Measurements from ENCODE around the gene CACNA2D3.

DNA sequence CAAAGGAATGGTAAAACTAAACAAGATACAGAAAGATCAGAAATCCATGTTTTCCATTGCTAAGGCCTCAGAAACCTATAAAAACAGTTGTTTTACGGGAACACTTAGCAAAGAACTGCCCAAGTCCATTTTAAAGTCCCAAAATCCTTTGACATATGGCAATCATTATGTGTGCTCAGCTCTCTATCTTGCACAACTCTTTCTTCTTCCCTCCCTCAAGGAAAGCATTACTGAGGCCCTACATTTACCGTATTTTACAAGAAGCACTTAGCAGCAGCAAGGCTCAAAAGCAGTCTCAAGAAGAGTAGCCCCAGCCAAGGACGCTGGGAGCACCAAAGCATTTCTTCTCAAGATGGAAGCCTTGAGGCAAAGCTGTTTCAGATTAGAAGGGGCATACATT, 975.1 kb downstream of the CACNA2D3 start:
- no peak for TF ChIP-seq FOXM1 (IDR thresholded peaks at IDR 0.05; ENCODE audit: borderline replicate concordance)
- TF ChIP-seq, protein P1, sequence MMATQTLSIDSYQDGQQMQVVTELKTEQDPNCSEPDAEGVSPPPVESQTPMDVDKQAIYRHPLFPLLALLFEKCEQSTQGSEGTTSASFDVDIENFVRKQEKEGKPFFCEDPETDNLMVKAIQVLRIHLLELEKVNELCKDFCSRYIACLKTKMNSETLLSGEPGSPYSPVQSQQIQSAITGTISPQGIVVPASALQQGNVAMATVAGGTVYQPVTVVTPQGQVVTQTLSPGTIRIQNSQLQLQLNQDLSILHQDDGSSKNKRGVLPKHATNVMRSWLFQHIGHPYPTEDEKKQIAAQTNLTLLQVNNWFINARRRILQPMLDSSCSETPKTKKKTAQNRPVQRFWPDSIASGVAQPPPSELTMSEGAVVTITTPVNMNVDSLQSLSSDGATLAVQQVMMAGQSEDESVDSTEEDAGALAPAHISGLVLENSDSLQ (IDR thresholded peaks at IDR 0.05): no peak
- TF ChIP-seq ZNF384 (IDR thresholded peaks at IDR 0.05): no peak
- no peak for TF ChIP-seq SP1 (IDR thresholded peaks at IDR 0.05)
- no peak for TF ChIP-seq ELF4 (IDR thresholded peaks at IDR 0.05)
- TF ChIP-seq CTBP1 (IDR thresholded peaks at IDR 0.05; ENCODE audit: borderline replicate concordance): no peak
- TF ChIP-seq FOXK2 (IDR thresholded peaks at IDR 0.05): no peak
- no peak for TF ChIP-seq HDGF (IDR thresholded peaks at IDR 0.05; ENCODE audit: borderline replicate concordance)
- no peak for TF ChIP-seq TARDBP (IDR thresholded peaks at IDR 0.05)
- no peak for TF ChIP-seq L3MBTL2 (conservative IDR thresholded peaks at IDR 0.05)

Data from HEK293T (cell line).